ACC112 (cell line): Measurements from ENCODE around the gene MAP3K14.
"Not testable (repeated sequence)": the region's sequence is repeated elsewhere in the genome, so short reads cannot be mapped to it uniquely, and the experiment has no call there.

Experiments
- H2AFZ ChIP-seq: fragments of 200-600 bp; sonication (generic); one replicate; pipeline ENCODE4 v1.6.0; 2017; ENCODE audit warnings: antibody characterized with exemption, low read length; ENCODE audit not compliant: unreplicated experiment
- H3K27ac ChIP-seq: fragments of 200-600 bp; sonication (generic); 2 replicates; pipeline ENCODE4 v1.5.1; 2014; ENCODE audit warnings: low read depth, mild to moderate bottlenecking, antibody characterized with exemption, low read length, moderate library complexity
- H3K27me3 ChIP-seq: fragments of 200-600 bp; sonication (generic); 2 replicates; pipeline ENCODE4 v1.6.1; 2014; ENCODE audit warnings: mild to moderate bottlenecking, antibody characterized with exemption, low read length, moderate library complexity, mixed read lengths; ENCODE audit not compliant: insufficient read depth
- H3K36me3 ChIP-seq: fragments of 200-600 bp; sonication (generic); 2 replicates; pipeline ENCODE4 v1.6.1; 2016; ENCODE audit warnings: mild to moderate bottlenecking, antibody characterized with exemption, low read length, moderate library complexity, mixed read lengths; ENCODE audit not compliant: insufficient read depth
- H3K4me1 ChIP-seq: fragments of 200-600 bp; sonication (generic); one replicate; pipeline ENCODE4 v1.6.1; 2016; ENCODE audit warnings: low read length, mixed read lengths; ENCODE audit not compliant: insufficient read depth, unreplicated experiment, control insufficient read depth
- H3K4me3 ChIP-seq: fragments of 200-600 bp; sonication (generic); 2 replicates; pipeline ENCODE4 v1.5.1; 2014; ENCODE audit warnings: mild to moderate bottlenecking, low read depth, low read length
- H3K79me2 ChIP-seq: fragments of 200-600 bp; sonication (generic); one replicate; pipeline ENCODE4 v1.6.0; 2016; ENCODE audit warnings: low read length; ENCODE audit not compliant: control insufficient read depth, unreplicated experiment, insufficient read depth

MAP3K14 gene

GRCh38 chr17:45308016-45308365, 8.8 kb downstream of the MAP3K14 start:
- Histone ChIP-seq H2AFZ (no peak overlapping the region), H3K4me1 (peaks cover 70% of the 10 kb centered on the region), H3K27ac (peak overlapping the region; percentile 92), H3K4me3 (peak overlapping the region; percentile 27), H3K36me3 (peaks cover 10% of the 10 kb centered on the region), H3K79me2 (peaks cover 85% of the 10 kb centered on the region), H3K27me3 (no peaks in the 10 kb centered on the region)

GRCh38 chr17:45307290-45308015, 9.4 kb downstream of the MAP3K14 start:
- Histone ChIP-seq H3K4me1 (peaks cover 70% of the 10 kb centered on the region), H2AFZ (no peak overlapping the region), H3K36me3 (peaks cover 10% of the 10 kb centered on the region), H3K27me3 (no peaks in the 10 kb centered on the region), H3K4me3 (peak overlapping the region; percentile 27), H3K79me2 (peaks cover 84% of the 10 kb centered on the region), H3K27ac (peak overlapping the region; percentile 92)

GRCh38 chr17:45306623-45307022, 10.2 kb downstream of the MAP3K14 start:
- Histone ChIP-seq H3K4me1 (peaks cover 68% of the 10 kb centered on the region), H3K79me2 (peaks cover 82% of the 10 kb centered on the region)

GRCh38 chr17:45306094-45306493, 10.7 kb downstream of the MAP3K14 start:
- H2AFZ ChIP-seq, result no peak overlapping the region
- peaks cover 10% of the 10 kb centered on the region for H3K36me3 ChIP-seq
- H3K79me2 ChIP-seq, result peaks cover 81% of the 10 kb centered on the region

More at GRCh38 chr17:45306623-45307022, 10.2 kb downstream of the MAP3K14 start:
- H3K27ac ChIP-seq, result peak overlapping the region; percentile 92
- H3K27me3 ChIP-seq, result no peaks in the 10 kb centered on the region
- no peak overlapping the region for H2AFZ ChIP-seq
- peaks cover 10% of the 10 kb centered on the region for H3K36me3 ChIP-seq
- H3K4me3 ChIP-seq, result no peak overlapping the region

GRCh38 chr17:45305530-45306087, 11.2 kb downstream of the MAP3K14 start:
- no peaks in the 10 kb centered on the region for H3K27me3 ChIP-seq
- H3K27ac ChIP-seq, result peak overlapping the region; percentile 92
- H2AFZ ChIP-seq, result no peak overlapping the region
- peaks cover 10% of the 10 kb centered on the region for H3K36me3 ChIP-seq
- no peak overlapping the region for H3K4me3 ChIP-seq
- peaks cover 63% of the 10 kb centered on the region for H3K4me1 ChIP-seq
- H3K79me2 ChIP-seq, result peaks cover 81% of the 10 kb centered on the region

More at GRCh38 chr17:45306094-45306493, 10.7 kb downstream of the MAP3K14 start:
- Histone ChIP-seq H3K4me1 (peaks cover 65% of the 10 kb centered on the region), H3K4me3 (no peak overlapping the region), H3K27ac (peak overlapping the region; percentile 92), H3K27me3 (no peaks in the 10 kb centered on the region)

GRCh38 chr17:45302649-45303173, 14.1 kb downstream of the MAP3K14 start:
- peaks cover 78% of the 10 kb centered on the region for H3K4me1 ChIP-seq

GRCh38 chr17:45302220-45302619, 14.6 kb downstream of the MAP3K14 start:
- H3K27ac ChIP-seq, result peak overlapping the region; percentile 75

More at GRCh38 chr17:45302649-45303173, 14.1 kb downstream of the MAP3K14 start:
- Histone ChIP-seq H3K4me3 (peak overlapping the region; percentile 45), H2AFZ (peak overlapping the region; percentile 15), H3K27ac (peak overlapping the region; percentile 75), H3K36me3 (peaks cover 6% of the 10 kb centered on the region; the same call in 1 of the 2 replicates), H3K27me3 (no peaks in the 10 kb centered on the region), H3K79me2 (peaks cover 83% of the 10 kb centered on the region)

GRCh38 chr17:45301674-45302073, 15.1 kb downstream of the MAP3K14 start:
- H3K4me1 ChIP-seq, result peaks cover 77% of the 10 kb centered on the region
- H3K36me3 ChIP-seq, result peaks cover 6% of the 10 kb centered on the region; the same call in 1 of the 2 replicates
- no peaks in the 10 kb centered on the region for H3K27me3 ChIP-seq
- no peak overlapping the region for H2AFZ ChIP-seq
- H3K27ac ChIP-seq, result peak overlapping the region; percentile 75
- no peak overlapping the region for H3K4me3 ChIP-seq
- peaks cover 87% of the 10 kb centered on the region for H3K79me2 ChIP-seq

More at GRCh38 chr17:45302220-45302619, 14.6 kb downstream of the MAP3K14 start:
- H3K36me3 ChIP-seq, H3K27me3 ChIP-seq: not testable (repeated sequence)
- Histone ChIP-seq H3K4me3 (peak overlapping the region; percentile 45), H2AFZ (peak overlapping the region; percentile 15), H3K79me2 (peaks cover 85% of the 10 kb centered on the region), H3K4me1 (peaks cover 76% of the 10 kb centered on the region)

- Histone ChIP-seq H3K36me3 (peaks cover 6% of the 10 kb centered on the region; the same call in 1 of the 2 replicates), H3K4me1 (peaks cover 77% of the 10 kb centered on the region), H3K4me3 (no peak overlapping the region), H2AFZ (no peak overlapping the region), H3K27me3 (no peaks in the 10 kb centered on the region), H3K27ac (peak overlapping the region; percentile 26; the same call in 1 of the 2 replicates), H3K79me2 (peaks cover 88% of the 10 kb centered on the region)
These were observed 16.6 kb downstream of the MAP3K14 start for GRCh38 chr17:45300060-45300751.

- Histone ChIP-seq H3K4me3 (no peak overlapping the region), H3K27ac (peak overlapping the region; percentile 42), H3K27me3 (no peaks in the 10 kb centered on the region), H3K79me2 (peaks cover 87% of the 10 kb centered on the region), H3K4me1 (peaks cover 80% of the 10 kb centered on the region), H2AFZ (no peak overlapping the region), H3K36me3 (peaks cover 2% of the 10 kb centered on the region; the same call in 1 of the 2 replicates)
These were observed 17.5 kb downstream of the MAP3K14 start for GRCh38 chr17:45299361-45299760.
